SK-N-SH (cell line): ENCODE data around the gene ATG7. TPM values are rescaled to one million over a fixed set of nuclear protein-coding genes. Genes with fewer than 3 reads are reported as not detected.

Experiments
- CTCF ChIA-PET: fragments of 300-600, 350-600 bp; formaldehyde crosslinking; extraction: SDS; loops from one replicate; lab custom pipeline; 2021; lab: Yijun Ruan, JAX
- POLR2A ChIA-PET: fragments of 350-600 bp; sonication (Branson Sonifier 250); formaldehyde crosslinking; extraction: SDS; loops from one replicate; lab custom pipeline; 2020; ENCODE audit warnings: antibody characterized with exemption, inconsistent platforms; lab: Yijun Ruan, JAX
- DNase-seq: peaks from one replicate; pipeline ENCODE4 v3.0.0; 2012
- H2AFZ ChIP-seq: fragments of 200-600 bp; sonication (generic); 2 replicates; pipeline ENCODE4 v1.8.1; 2016; ENCODE audit warnings: antibody characterized with exemption, mild to moderate bottlenecking, low read depth
- H3F3A ChIP-seq: fragments of 200-600 bp; sonication (generic); replicated peaks from 2 replicates; pipeline ENCODE3; 2016; ENCODE audit warnings: antibody characterized with exemption, mild to moderate bottlenecking; ENCODE audit not compliant: insufficient read depth
- H3K27ac ChIP-seq, 2 experiments: fragments of 200-500 bp in 1 of 2; fragments of 200-600 bp in 1 of 2; sonication (Bioruptor generic) in 1 of 2; sonication (generic), shearing (Covaris generic) in 1 of 2; 2 replicates each; pipeline versions ENCODE4 v1.5.1 to v1.6.1; 2014 to 2016; ENCODE audit warnings: low read depth in 2 of 2, inconsistent platforms in 1 of 2, low read length in 1 of 2, mild to moderate bottlenecking in 1 of 2, mixed read lengths in 1 of 2
- H3K27me3 ChIP-seq: fragments of 200-600 bp; sonication (generic), shearing (Covaris generic); 2 replicates; pipeline ENCODE4 v1.6.1; 2016; ENCODE audit warnings: mixed run types; ENCODE audit not compliant: insufficient read depth
- H3K36me3 ChIP-seq, 2 experiments: fragments of 200-500 bp in 1 of 2; fragments of 200-600 bp in 1 of 2; sonication (Bioruptor generic) in 1 of 2; sonication (generic) in 1 of 2; replicated peaks in 1 of 2; 2 replicates each; pipeline versions ENCODE3 to v1.5.1; 2014 to 2016; ENCODE audit warnings: low read length in 1 of 2, mild to moderate bottlenecking in 1 of 2; ENCODE audit not compliant: insufficient read depth in 2 of 2, control insufficient read depth in 1 of 2
- H3K4me1 ChIP-seq, 2 experiments: fragments of 200-500 bp in 1 of 2; fragments of 200-600 bp in 1 of 2; sonication (Bioruptor generic) in 1 of 2; sonication (generic), shearing (Covaris generic) in 1 of 2; 2 replicates each; pipeline versions ENCODE4 v1.5.1 to v1.6.1; 2014 to 2016; ENCODE audit warnings: low read depth in 1 of 2, low read length in 1 of 2, mixed run types in 1 of 2; ENCODE audit not compliant: insufficient read depth in 2 of 2, control insufficient read depth in 1 of 2
- H3K4me2 ChIP-seq: fragments of 200-600 bp; sonication (generic), shearing (Covaris generic); 2 replicates; pipeline ENCODE4 v1.6.1; 2017; ENCODE audit warnings: mixed run types
- H3K4me3 ChIP-seq, 2 experiments: fragments of 200-500 bp in 1 of 2; fragments of 200-600 bp in 1 of 2; sonication (Bioruptor generic) in 1 of 2; sonication (generic), shearing (Covaris generic) in 1 of 2; 2 replicates each; pipeline versions ENCODE4 v1.5.1 to v1.8.1; 2014 to 2016; ENCODE audit warnings: low read depth in 2 of 2, inconsistent platforms in 1 of 2, low read length in 1 of 2, mild to moderate bottlenecking in 1 of 2, mixed read lengths in 1 of 2, moderate library complexity in 1 of 2
- H3K79me2 ChIP-seq: fragments of 200-600 bp; sonication (generic); 2 replicates; pipeline ENCODE4 v1.8.1; 2017; ENCODE audit warnings: mild to moderate bottlenecking; ENCODE audit not compliant: insufficient read depth
- H3K9ac ChIP-seq: fragments of 200-600 bp; sonication (generic); 2 replicates; pipeline ENCODE4 v1.6.1; 2017; ENCODE audit warnings: mixed run types
- H3K9me2 ChIP-seq: fragments of 200-600 bp; sonication (generic); 2 replicates; pipeline ENCODE4 v1.6.1; 2017; ENCODE audit warnings: mixed run types
- H3K9me3 ChIP-seq: fragments of 200-600 bp; sonication (generic); 2 replicates; pipeline ENCODE4 v1.6.1; 2017; ENCODE audit warnings: mixed run types, mild to moderate bottlenecking, moderate library complexity
- H4K20me1 ChIP-seq: fragments of 200-600 bp; sonication (generic); 2 replicates; pipeline ENCODE4 v1.6.1; 2017; ENCODE audit warnings: mild to moderate bottlenecking, mixed run types; ENCODE audit not compliant: insufficient read depth
- CHD2 ChIP-seq: fragments of 150-350 bp; IDR thresholded peaks from 2 replicates; pipeline ENCODE4 v1.6.1; 2018; ENCODE audit warnings: low read length; ENCODE audit not compliant: partially characterized antibody
- FOSL2 ChIP-seq: IDR thresholded peaks from 2 replicates; pipeline ENCODE4 v1.4.0; 2012; ENCODE audit warnings: low read depth, mild to moderate bottlenecking, moderate library complexity, borderline replicate concordance
- FOXJ3 ChIP-seq: sonication (generic); formaldehyde crosslinking; IDR thresholded peaks from 2 replicates; pipeline ENCODE4 v1.5.1; 2020; ENCODE audit warnings: mild to moderate bottlenecking, missing genetic modification reagents
- FOXM1 ChIP-seq: IDR thresholded peaks from 2 replicates; pipeline ENCODE4 v1.4.0; 2012; ENCODE audit warnings: low read depth, mild to moderate bottlenecking
- GATA2 ChIP-seq: sonication (generic); formaldehyde crosslinking; IDR thresholded peaks from 2 replicates; pipeline ENCODE4 v1.5.0; 2020; ENCODE audit warnings: mild to moderate bottlenecking, missing genetic modification reagents
- MXI1 ChIP-seq: IDR thresholded peaks from 2 replicates; pipeline ENCODE4 v1.6.1; 2012; ENCODE audit warnings: mild to moderate bottlenecking, low read depth, low read length, improper control_type of control experiment
- NRF1 ChIP-seq: IDR thresholded peaks from 2 replicates; pipeline ENCODE4 v1.6.1; 2012; ENCODE audit warnings: low read depth, mild to moderate bottlenecking, low read length
- RAD21 ChIP-seq: IDR thresholded peaks from 2 replicates; pipeline ENCODE4 v1.6.1; 2012; ENCODE audit warnings: mild to moderate bottlenecking, low read length
- RCOR1 ChIP-seq: fragments of 150-350 bp; IDR thresholded peaks from 2 replicates; pipeline ENCODE4 v1.6.1; 2017; ENCODE audit warnings: antibody characterized with exemption, low read length
- RXRA ChIP-seq: IDR thresholded peaks from 2 replicates; pipeline ENCODE4 v1.4.0; 2012; ENCODE audit warnings: low read depth, mild to moderate bottlenecking, borderline replicate concordance
- SIN3A ChIP-seq: IDR thresholded peaks from 2 replicates; pipeline ENCODE4 v1.6.1; 2012; ENCODE audit warnings: low read depth, mild to moderate bottlenecking, low read length, moderate library complexity, borderline replicate concordance
- TAF1 ChIP-seq: IDR thresholded peaks from 2 replicates; pipeline ENCODE4 v1.6.1; 2012; ENCODE audit warnings: low read depth, mild to moderate bottlenecking, low read length, moderate library complexity, borderline replicate concordance
- WGBS: methylation state at CpG from one replicate; pipeline ENCODE4 v1.1.6; 2017; ENCODE audit warnings: low lambda C conversion rate; 5-methylcytosine and 5-hydroxymethylcytosine counted together
- polyA plus RNA-seq, 3 experiments: library from polyadenylated mRNA; depleted of rRNA; stranded (reverse); fragments of >200 nt; gene quantifications; 2 replicates each; pipeline ENCODE4 v1.2.3, GENCODE V29; 2012
- TF ChIP-seq, protein P1 (sequence below): fragments of 200-600 bp; sonication (generic); IDR thresholded peaks from 2 replicates; pipeline ENCODE4 v1.6.1; 2017; ENCODE audit warnings: antibody characterized with exemption, mild to moderate bottlenecking, moderate library complexity
- TF ChIP-seq, protein P2 (sequence below): IDR thresholded peaks from 2 replicates; pipeline ENCODE4 v1.4.0; 2012; ENCODE audit warnings: low read depth, borderline replicate concordance
- TF ChIP-seq, protein P3 (sequence below): fragments of 150-350 bp; IDR thresholded peaks from 2 replicates; pipeline ENCODE4 v1.6.1; 2017; ENCODE audit warnings: antibody characterized with exemption, low read length, low read depth, borderline replicate concordance
- TF ChIP-seq, protein P4 (sequence below): IDR thresholded peaks from 2 replicates; pipeline ENCODE4 v1.4.0; 2012; ENCODE audit warnings: low read depth, borderline replicate concordance
- TF ChIP-seq, protein P5 (sequence below): IDR thresholded peaks from 2 replicates; pipeline ENCODE4; 2012

The ATG7 gene
- polyA plus RNA-seq, 1 of the 3 experiments (the other 2 are of a cell fraction), result 29.5 TPM

DNA sequence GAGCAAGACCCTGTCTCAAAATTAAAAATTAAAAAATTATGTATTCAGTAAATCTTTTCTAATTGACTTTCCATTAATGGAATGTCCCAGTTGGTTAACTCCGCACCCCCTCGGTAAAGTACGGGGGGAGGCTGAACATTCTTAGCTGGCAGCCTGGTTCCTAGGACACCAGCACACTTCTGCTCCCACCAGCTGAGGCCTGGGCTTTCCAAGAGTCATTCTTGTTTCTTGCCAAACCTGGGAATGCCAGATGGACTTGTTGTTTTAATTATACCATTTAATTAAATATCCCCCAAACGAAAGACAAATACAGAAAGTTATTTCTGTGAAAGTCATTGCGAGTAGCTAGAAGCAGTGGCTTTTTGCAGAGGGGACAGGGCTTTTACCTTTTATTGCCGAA is 192.2 kb downstream of the ATG7 start:
- H3F3A ChIP-seq, result peaks cover 20% of the 10 kb centered on the region
- no peak for TF ChIP-seq MXI1
- TF ChIP-seq, protein P1, sequence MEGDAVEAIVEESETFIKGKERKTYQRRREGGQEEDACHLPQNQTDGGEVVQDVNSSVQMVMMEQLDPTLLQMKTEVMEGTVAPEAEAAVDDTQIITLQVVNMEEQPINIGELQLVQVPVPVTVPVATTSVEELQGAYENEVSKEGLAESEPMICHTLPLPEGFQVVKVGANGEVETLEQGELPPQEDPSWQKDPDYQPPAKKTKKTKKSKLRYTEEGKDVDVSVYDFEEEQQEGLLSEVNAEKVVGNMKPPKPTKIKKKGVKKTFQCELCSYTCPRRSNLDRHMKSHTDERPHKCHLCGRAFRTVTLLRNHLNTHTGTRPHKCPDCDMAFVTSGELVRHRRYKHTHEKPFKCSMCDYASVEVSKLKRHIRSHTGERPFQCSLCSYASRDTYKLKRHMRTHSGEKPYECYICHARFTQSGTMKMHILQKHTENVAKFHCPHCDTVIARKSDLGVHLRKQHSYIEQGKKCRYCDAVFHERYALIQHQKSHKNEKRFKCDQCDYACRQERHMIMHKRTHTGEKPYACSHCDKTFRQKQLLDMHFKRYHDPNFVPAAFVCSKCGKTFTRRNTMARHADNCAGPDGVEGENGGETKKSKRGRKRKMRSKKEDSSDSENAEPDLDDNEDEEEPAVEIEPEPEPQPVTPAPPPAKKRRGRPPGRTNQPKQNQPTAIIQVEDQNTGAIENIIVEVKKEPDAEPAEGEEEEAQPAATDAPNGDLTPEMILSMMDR, result no peak
- TF ChIP-seq FOSL2, result no peak
- TF ChIP-seq FOXM1, result no peak
- peak; percentile 12 for TF ChIP-seq CHD2
- TF ChIP-seq RCOR1, result peak; percentile 66; the same call in 1 of the 2 replicates
- TF ChIP-seq, protein P2, sequence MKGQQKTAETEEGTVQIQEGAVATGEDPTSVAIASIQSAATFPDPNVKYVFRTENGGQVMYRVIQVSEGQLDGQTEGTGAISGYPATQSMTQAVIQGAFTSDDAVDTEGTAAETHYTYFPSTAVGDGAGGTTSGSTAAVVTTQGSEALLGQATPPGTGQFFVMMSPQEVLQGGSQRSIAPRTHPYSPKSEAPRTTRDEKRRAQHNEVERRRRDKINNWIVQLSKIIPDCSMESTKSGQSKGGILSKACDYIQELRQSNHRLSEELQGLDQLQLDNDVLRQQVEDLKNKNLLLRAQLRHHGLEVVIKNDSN, result no peak
- no peak for TF ChIP-seq FOXJ3
- TF ChIP-seq TAF1, result no peak
- TF ChIP-seq, protein P3, sequence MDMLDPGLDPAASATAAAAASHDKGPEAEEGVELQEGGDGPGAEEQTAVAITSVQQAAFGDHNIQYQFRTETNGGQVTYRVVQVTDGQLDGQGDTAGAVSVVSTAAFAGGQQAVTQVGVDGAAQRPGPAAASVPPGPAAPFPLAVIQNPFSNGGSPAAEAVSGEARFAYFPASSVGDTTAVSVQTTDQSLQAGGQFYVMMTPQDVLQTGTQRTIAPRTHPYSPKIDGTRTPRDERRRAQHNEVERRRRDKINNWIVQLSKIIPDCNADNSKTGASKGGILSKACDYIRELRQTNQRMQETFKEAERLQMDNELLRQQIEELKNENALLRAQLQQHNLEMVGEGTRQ, result no peak
- TF ChIP-seq RXRA, result no peak
- no peak for TF ChIP-seq GATA2 (CRISPR knock-in tag)
- no peak for TF ChIP-seq SIN3A
- TF ChIP-seq, protein P4, sequence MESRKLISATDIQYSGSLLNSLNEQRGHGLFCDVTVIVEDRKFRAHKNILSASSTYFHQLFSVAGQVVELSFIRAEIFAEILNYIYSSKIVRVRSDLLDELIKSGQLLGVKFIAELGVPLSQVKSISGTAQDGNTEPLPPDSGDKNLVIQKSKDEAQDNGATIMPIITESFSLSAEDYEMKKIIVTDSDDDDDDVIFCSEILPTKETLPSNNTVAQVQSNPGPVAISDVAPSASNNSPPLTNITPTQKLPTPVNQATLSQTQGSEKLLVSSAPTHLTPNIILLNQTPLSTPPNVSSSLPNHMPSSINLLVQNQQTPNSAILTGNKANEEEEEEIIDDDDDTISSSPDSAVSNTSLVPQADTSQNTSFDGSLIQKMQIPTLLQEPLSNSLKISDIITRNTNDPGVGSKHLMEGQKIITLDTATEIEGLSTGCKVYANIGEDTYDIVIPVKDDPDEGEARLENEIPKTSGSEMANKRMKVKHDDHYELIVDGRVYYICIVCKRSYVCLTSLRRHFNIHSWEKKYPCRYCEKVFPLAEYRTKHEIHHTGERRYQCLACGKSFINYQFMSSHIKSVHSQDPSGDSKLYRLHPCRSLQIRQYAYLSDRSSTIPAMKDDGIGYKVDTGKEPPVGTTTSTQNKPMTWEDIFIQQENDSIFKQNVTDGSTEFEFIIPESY, result no peak
- no peak for TF ChIP-seq NRF1
- TF ChIP-seq RAD21, result no peak
- TF ChIP-seq, protein P5, sequence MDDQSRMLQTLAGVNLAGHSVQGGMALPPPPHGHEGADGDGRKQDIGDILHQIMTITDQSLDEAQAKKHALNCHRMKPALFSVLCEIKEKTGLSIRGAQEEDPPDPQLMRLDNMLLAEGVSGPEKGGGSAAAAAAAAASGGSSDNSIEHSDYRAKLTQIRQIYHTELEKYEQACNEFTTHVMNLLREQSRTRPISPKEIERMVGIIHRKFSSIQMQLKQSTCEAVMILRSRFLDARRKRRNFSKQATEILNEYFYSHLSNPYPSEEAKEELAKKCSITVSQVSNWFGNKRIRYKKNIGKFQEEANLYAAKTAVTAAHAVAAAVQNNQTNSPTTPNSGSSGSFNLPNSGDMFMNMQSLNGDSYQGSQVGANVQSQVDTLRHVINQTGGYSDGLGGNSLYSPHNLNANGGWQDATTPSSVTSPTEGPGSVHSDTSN, result no peak
- H3K9me2 ChIP-seq, result no peaks in the 10 kb centered on the region
- no peak overlapping the region for H3K9ac ChIP-seq
- no peak overlapping the region for H3K4me3 ChIP-seq
- POLR2A ChIA-PET, result no interaction called here
- WGBS, result 84% methylated on average over 6 of the region's 6 CpGs
- no peak overlapping the region for H2AFZ ChIP-seq
- H3K79me2 ChIP-seq, result no peaks in the 10 kb centered on the region
- no peak overlapping the region for H3K4me2 ChIP-seq
- no peaks in the 10 kb centered on the region for H3K9me3 ChIP-seq
- CTCF ChIA-PET, result interaction anchor here (0.6 to 1.0 kb wide), 2 partner anchors 85 to 519 kb away, joined by 3 read pairs; no protein-coding TSS in a partner anchor
- DNase-seq, result peak; percentile 40
- H3K4me1 ChIP-seq, result peaks cover 20 to 23% of the 10 kb centered on the region in 2 experiments
- peaks cover 0 to 6% of the 10 kb centered on the region in 2 experiments for H3K36me3 ChIP-seq
- H4K20me1 ChIP-seq, result no peaks in the 10 kb centered on the region
- no peaks in the 10 kb centered on the region for H3K27me3 ChIP-seq
- H3K27ac ChIP-seq, result no peak overlapping the region
